ENCODE data around the gene SETSIP. TPM values are rescaled to one million over a fixed set of nuclear protein-coding genes. Genes with fewer than 3 reads are reported as not detected.
"Not testable (repeated sequence)": the region's sequence is repeated elsewhere in the genome, so short reads cannot be mapped to it uniquely, and the experiment has no call there.

Gene SETSIP
- total RNA-seq, 2 donors from 2014 or later, result not detected

- intact Hi-C loops (cut with DNase I), result no loop called here
- Histone ChIP-seq H3K4me1 (replicated peaks) (no peaks in the 10 kb centered on the region), H3K27ac (no peak overlapping the region), H3K4me3 (no peak overlapping the region), H3K9me3 (no peaks in the 10 kb centered on the region), H3K36me3 (no peaks in the 10 kb centered on the region), H3K27me3 (replicated peaks; ENCODE audit: insufficient read depth) (no peaks in the 10 kb centered on the region)
- 33% methylated on average over 4 of the region's 4 CpGs for WGBS
- TF ChIP-seq POLR2AphosphoS5 (IDR thresholded peaks at IDR 0.05) (no peak), CTCF (IDR thresholded peaks at IDR 0.05) (no peak), POLR2A (IDR thresholded peaks at IDR 0.05) (no peak)
- no peak for DNase-seq (ENCODE audit: low spot score)
Measured at GRCh38 chr1:92030656-92031107, 44.5 kb downstream of the SETSIP start.

DNA sequence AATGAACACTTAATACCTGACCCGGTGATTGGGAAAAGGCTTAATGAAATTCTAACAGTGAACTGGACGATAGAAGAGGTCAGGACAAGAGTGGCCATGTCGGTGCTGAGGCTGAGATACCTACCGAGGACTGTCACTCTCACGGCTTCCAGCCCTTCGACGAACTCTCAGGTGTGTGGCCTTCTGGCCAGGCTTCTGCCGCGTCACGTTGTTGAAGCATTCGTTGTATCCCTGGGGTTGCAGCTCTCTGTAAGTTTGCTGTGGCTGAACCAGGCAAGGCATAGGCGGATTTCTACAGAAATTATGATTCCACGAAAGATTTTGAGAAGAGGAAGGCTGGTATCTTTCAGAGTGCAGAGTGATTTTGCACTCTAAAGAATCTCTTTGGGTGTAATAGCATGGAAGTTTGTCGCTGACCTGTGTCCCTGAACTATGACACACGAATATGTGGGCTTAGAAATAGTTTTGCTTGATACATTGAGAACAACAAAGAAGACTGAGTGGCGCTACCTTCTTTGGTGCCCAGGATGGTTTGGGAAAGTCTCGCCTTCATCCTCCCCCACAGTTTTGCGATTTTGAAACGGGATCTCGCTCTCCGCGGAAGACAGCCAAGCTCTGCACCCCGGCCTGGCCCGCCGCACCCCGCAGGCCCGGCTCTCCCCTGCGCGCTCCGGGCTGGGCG, 45.8 kb downstream of the SETSIP start:
- H3K36me3 ChIP-seq, result no peaks in the 10 kb centered on the region
- H3K27me3 ChIP-seq (replicated peaks; ENCODE audit: insufficient read depth), result no peaks in the 10 kb centered on the region
- TF ChIP-seq POLR2AphosphoS5 (IDR thresholded peaks at IDR 0.05), result no peak
- no peak for TF ChIP-seq CTCF (IDR thresholded peaks at IDR 0.05)
- TF ChIP-seq POLR2A (IDR thresholded peaks at IDR 0.05), result no peak
- no peak overlapping the region for H3K27ac ChIP-seq
- WGBS, result 45% methylated on average over 28 of the region's 31 CpGs
- peak overlapping the region; percentile 29 to 44 for H3K4me3 ChIP-seq
- H3K4me1 ChIP-seq (replicated peaks), result no peaks in the 10 kb centered on the region
- DNase-seq (ENCODE audit: low spot score), result no peak
- no peaks in the 10 kb centered on the region for H3K9me3 ChIP-seq
- intact Hi-C loops (cut with DNase I), result no loop called here

GRCh38 chr1:92026806-92027205, 48.4 kb downstream of the SETSIP start:
- 94% methylated on average over 9 of the region's 9 CpGs for WGBS
- no peaks in the 10 kb centered on the region for H3K4me1 ChIP-seq (replicated peaks)
- no peak for DNase-seq (ENCODE audit: low spot score)
- H3K4me3 ChIP-seq, result no peak overlapping the region
- no peak overlapping the region for H3K27ac ChIP-seq
- no peak for TF ChIP-seq POLR2AphosphoS5 (IDR thresholded peaks at IDR 0.05)
- no peak for TF ChIP-seq POLR2A (IDR thresholded peaks at IDR 0.05)
- no peak for TF ChIP-seq CTCF (IDR thresholded peaks at IDR 0.05)
- no peaks in the 10 kb centered on the region for H3K9me3 ChIP-seq
- no peaks in the 10 kb centered on the region for H3K36me3 ChIP-seq
- H3K27me3 ChIP-seq (replicated peaks; ENCODE audit: insufficient read depth), result no peaks in the 10 kb centered on the region
- intact Hi-C loops (cut with DNase I), result no loop called here

DNA sequence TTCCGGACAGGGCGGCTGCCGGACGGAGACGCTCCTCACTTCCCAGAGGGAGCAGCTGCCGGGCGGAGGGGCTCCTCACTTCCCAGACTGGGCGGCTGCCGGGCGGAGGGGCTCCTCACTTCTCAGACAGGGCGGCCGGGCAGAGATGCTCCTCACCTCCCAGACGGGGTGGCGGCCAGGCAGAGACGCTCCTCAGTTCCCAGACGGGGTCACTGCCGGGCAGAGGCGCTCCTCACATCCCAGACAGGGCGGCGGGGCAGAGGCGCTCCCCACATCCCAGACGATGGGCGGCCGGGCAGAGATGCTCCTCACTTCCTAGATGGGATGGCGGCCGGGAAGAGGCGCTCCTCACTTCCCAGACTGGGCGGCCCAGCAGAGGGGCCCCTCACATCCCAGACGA, 49.2 kb downstream of the SETSIP start:
- H3K4me3 ChIP-seq; H3K36me3 ChIP-seq; H3K4me1 ChIP-seq (replicated peaks); intact Hi-C loops (cut with DNase I); H3K9me3 ChIP-seq; DNase-seq (ENCODE audit: low spot score); H3K27ac ChIP-seq; H3K27me3 ChIP-seq (replicated peaks; ENCODE audit: insufficient read depth): not testable (repeated sequence)
- 93% methylated on average over 4 of the region's 29 CpGs for WGBS

Other genes starting within 250 kb of the SETSIP start
- gene TGFBR3, start 189.3 kb downstream of the SETSIP start, total RNA-seq, result 10 to 100 TPM; 26.4 to 51.7 TPM
- 10 to 100 TPM in 1 of 2 donors, not detected in 1; 16.2 TPM for gene BRDT, start 126.0 kb downstream of the SETSIP start, total RNA-seq
- 1 to 10 TPM in 1 of 2 donors, not detected in 1; 1.0 TPM for gene EPHX4, start 45.4 kb downstream of the SETSIP start, total RNA-seq
- 10 to 100 TPM in 1 of 2 donors, 1 to 10 TPM in 1; 6.3 to 15.7 TPM for gene BTBD8, start 4.9 kb upstream of the SETSIP start, total RNA-seq
- gene C1orf146, start 142.5 kb upstream of the SETSIP start, total RNA-seq, result not detected
- 1 to 10 TPM; 4.7 to 9.5 TPM for gene GLMN, start 223.6 kb upstream of the SETSIP start, total RNA-seq
- gene RPAP2, start 223.6 kb upstream of the SETSIP start, total RNA-seq, result 10 to 100 TPM in 1 of 2 donors, 1 to 10 TPM in 1; 6.5 to 11.0 TPM

All from prostate gland (tissue), 2 donors.